Measurements from ENCODE around the gene NUBPL.

NUBPL gene

DNA sequence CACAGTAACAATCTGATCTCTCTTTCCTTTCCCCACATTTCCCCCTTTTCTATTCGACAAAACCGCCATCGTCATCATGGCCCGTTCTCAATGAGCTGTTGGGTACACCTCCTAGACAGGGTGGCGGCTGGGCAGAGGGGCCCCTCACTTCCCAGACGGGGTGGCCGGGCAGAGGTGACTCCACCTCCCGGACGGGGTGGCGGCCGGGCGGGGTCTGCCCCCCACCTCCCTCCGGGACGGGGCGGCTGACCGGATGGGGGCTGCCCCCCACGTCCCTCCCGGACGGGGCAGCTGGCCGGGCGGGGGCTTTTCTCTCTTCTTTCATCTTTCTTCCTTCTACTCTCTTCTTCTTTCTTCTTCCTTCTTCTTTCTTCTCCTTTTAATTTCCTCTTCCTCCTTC lies 1.3 kb upstream of the NUBPL start:
- Histone ChIP-seq H3K36me3 (ENCODE audit: insufficient read depth, low read length) (no peaks in the 10 kb centered on the region), H3K9ac (ENCODE audit: low read depth, low read length, poor library complexity, severe bottlenecking) (no peak overlapping the region), H2AFZ (ENCODE audit: low read length) (peak overlapping the region; percentile 99; the same call in 1 of the 2 replicates), H3K27me3 (ENCODE audit: insufficient read depth, low read length, poor library complexity, severe bottlenecking) (peaks cover 6% of the 10 kb centered on the region), H3K4me3 (ENCODE audit: low read length, poor library complexity, severe bottlenecking) (no peak overlapping the region), H3F3A (ENCODE audit: low read depth) (no peaks in the 10 kb centered on the region), H4K20me1 (ENCODE audit: insufficient read depth, low read length, poor library complexity, severe bottlenecking) (no peaks in the 10 kb centered on the region), H3K4me2 (ENCODE audit: low read depth, low read length, poor library complexity, severe bottlenecking) (no peak overlapping the region), H3K9me3 (ENCODE audit: insufficient read depth, low read depth, low read length) (no peaks in the 10 kb centered on the region), H3K4me1 (ENCODE audit: insufficient read depth, low read length, poor library complexity, severe bottlenecking) (peaks cover 25% of the 10 kb centered on the region), H3K79me2 (ENCODE audit: insufficient read depth, low read length) (no peaks in the 10 kb centered on the region; the same call in 1 of the 2 replicates), H3K9me2 (replicated peaks; ENCODE audit: low read depth, low read length) (no peaks in the 10 kb centered on the region)
- TF ChIP-seq, protein P1, sequence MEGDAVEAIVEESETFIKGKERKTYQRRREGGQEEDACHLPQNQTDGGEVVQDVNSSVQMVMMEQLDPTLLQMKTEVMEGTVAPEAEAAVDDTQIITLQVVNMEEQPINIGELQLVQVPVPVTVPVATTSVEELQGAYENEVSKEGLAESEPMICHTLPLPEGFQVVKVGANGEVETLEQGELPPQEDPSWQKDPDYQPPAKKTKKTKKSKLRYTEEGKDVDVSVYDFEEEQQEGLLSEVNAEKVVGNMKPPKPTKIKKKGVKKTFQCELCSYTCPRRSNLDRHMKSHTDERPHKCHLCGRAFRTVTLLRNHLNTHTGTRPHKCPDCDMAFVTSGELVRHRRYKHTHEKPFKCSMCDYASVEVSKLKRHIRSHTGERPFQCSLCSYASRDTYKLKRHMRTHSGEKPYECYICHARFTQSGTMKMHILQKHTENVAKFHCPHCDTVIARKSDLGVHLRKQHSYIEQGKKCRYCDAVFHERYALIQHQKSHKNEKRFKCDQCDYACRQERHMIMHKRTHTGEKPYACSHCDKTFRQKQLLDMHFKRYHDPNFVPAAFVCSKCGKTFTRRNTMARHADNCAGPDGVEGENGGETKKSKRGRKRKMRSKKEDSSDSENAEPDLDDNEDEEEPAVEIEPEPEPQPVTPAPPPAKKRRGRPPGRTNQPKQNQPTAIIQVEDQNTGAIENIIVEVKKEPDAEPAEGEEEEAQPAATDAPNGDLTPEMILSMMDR (conservative IDR thresholded peaks at IDR 0.05; ENCODE audit: low read length), result no peak
- TF ChIP-seq EZH2phosphoT487 (IDR thresholded peaks at IDR 0.05; ENCODE audit: borderline replicate concordance), result no peak

GRCh38 chr14:31560759-31561154 lies 447 bp upstream of the NUBPL start:
- Histone ChIP-seq H3K79me2 (ENCODE audit: insufficient read depth, low read length) (no peaks in the 10 kb centered on the region; the same call in 1 of the 2 replicates), H3K27me3 (ENCODE audit: insufficient read depth, low read length, poor library complexity, severe bottlenecking) (peaks cover 2% of the 10 kb centered on the region), H3K4me3 (ENCODE audit: low read length, poor library complexity, severe bottlenecking) (peak overlapping the region; percentile 82), H2AFZ (ENCODE audit: low read length) (peak overlapping the region; percentile 99), H3K4me2 (ENCODE audit: low read depth, low read length, poor library complexity, severe bottlenecking) (peak overlapping the region; percentile 69), H3K9me3 (ENCODE audit: insufficient read depth, low read depth, low read length) (no peaks in the 10 kb centered on the region), H4K20me1 (ENCODE audit: insufficient read depth, low read length, poor library complexity, severe bottlenecking) (no peaks in the 10 kb centered on the region), H3K4me1 (ENCODE audit: insufficient read depth, low read length, poor library complexity, severe bottlenecking) (peaks cover 28% of the 10 kb centered on the region), H3K36me3 (ENCODE audit: insufficient read depth, low read length) (no peaks in the 10 kb centered on the region), H3K9ac (ENCODE audit: low read depth, low read length, poor library complexity, severe bottlenecking) (peak overlapping the region; percentile 74), H3F3A (ENCODE audit: low read depth) (no peaks in the 10 kb centered on the region), H3K9me2 (replicated peaks; ENCODE audit: low read depth, low read length) (no peaks in the 10 kb centered on the region)
- no peak for TF ChIP-seq EZH2phosphoT487 (IDR thresholded peaks at IDR 0.05; ENCODE audit: borderline replicate concordance)
- TF ChIP-seq, protein P1 (conservative IDR thresholded peaks at IDR 0.05; ENCODE audit: low read length), result no peak

GRCh38 chr14:31564194-31564593 lies 3.0 kb downstream of the NUBPL start:
- H3K9me3 ChIP-seq (ENCODE audit: insufficient read depth, low read depth, low read length), result no peaks in the 10 kb centered on the region
- H3K79me2 ChIP-seq (ENCODE audit: insufficient read depth, low read length), result no peaks in the 10 kb centered on the region; the same call in 1 of the 2 replicates
- H3K9me2 ChIP-seq (replicated peaks; ENCODE audit: low read depth, low read length), result no peaks in the 10 kb centered on the region
- H4K20me1 ChIP-seq (ENCODE audit: insufficient read depth, low read length, poor library complexity, severe bottlenecking), result no peaks in the 10 kb centered on the region
- H3K27me3 ChIP-seq (ENCODE audit: insufficient read depth, low read length, poor library complexity, severe bottlenecking), result no peaks in the 10 kb centered on the region
- no peak overlapping the region for H2AFZ ChIP-seq (ENCODE audit: low read length)
- H3K4me3 ChIP-seq (ENCODE audit: low read length, poor library complexity, severe bottlenecking), result peak overlapping the region; percentile 49
- H3F3A ChIP-seq (ENCODE audit: low read depth), result no peaks in the 10 kb centered on the region
- no peaks in the 10 kb centered on the region for H3K36me3 ChIP-seq (ENCODE audit: insufficient read depth, low read length)
- H3K4me2 ChIP-seq (ENCODE audit: low read depth, low read length, poor library complexity, severe bottlenecking), result peak overlapping the region; percentile 69
- peaks cover 52% of the 10 kb centered on the region for H3K4me1 ChIP-seq (ENCODE audit: insufficient read depth, low read length, poor library complexity, severe bottlenecking)
- TF ChIP-seq, protein P1 (conservative IDR thresholded peaks at IDR 0.05; ENCODE audit: low read length), result no peak
- no peak for TF ChIP-seq EZH2phosphoT487 (IDR thresholded peaks at IDR 0.05; ENCODE audit: borderline replicate concordance)
- no peak overlapping the region for H3K9ac ChIP-seq (ENCODE audit: low read depth, low read length, poor library complexity, severe bottlenecking)
